ENCODE data around the gene SLIT3. TPM values are rescaled to one million over a fixed set of nuclear protein-coding genes. Genes with fewer than 3 reads are reported as not detected.

Gene SLIT3
- total RNA-seq, 1 donor from 2014 or later = 31.8 TPM

DNA sequence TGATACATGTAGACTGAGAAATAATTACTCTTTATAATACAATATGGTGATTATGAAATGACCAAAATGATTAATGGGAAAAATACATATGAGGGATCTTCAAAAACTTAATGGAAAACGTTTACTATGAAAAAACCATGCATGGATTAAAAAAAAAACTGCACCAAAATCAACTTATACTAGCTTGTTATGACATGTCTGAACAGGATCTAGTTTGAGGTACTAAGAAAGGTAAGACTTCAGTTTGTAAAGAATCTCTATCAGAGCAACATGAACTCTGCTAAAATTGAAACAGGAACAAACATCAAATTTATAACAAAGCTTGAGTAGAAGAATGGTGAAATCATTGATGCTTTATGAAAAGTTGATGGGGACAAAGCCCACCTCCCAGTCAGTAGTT lies 178.0 kb downstream of the SLIT3 start:
- Mint-ChIP-seq H3K9me3 (ENCODE audit: unreplicated experiment) (no peaks in the 10 kb centered on the region), H3K27ac (ENCODE audit: unreplicated experiment) (no peak overlapping the region), H3K27me3 (ENCODE audit: unreplicated experiment) (no peaks in the 10 kb centered on the region), H3K36me3 (ENCODE audit: unreplicated experiment) (peaks cover 3% of the 10 kb centered on the region), H3K4me1 (ENCODE audit: unreplicated experiment) (no peaks in the 10 kb centered on the region), H3K4me3 (ENCODE audit: unreplicated experiment) (no peak overlapping the region)
- TF ChIP-seq, protein P1, sequence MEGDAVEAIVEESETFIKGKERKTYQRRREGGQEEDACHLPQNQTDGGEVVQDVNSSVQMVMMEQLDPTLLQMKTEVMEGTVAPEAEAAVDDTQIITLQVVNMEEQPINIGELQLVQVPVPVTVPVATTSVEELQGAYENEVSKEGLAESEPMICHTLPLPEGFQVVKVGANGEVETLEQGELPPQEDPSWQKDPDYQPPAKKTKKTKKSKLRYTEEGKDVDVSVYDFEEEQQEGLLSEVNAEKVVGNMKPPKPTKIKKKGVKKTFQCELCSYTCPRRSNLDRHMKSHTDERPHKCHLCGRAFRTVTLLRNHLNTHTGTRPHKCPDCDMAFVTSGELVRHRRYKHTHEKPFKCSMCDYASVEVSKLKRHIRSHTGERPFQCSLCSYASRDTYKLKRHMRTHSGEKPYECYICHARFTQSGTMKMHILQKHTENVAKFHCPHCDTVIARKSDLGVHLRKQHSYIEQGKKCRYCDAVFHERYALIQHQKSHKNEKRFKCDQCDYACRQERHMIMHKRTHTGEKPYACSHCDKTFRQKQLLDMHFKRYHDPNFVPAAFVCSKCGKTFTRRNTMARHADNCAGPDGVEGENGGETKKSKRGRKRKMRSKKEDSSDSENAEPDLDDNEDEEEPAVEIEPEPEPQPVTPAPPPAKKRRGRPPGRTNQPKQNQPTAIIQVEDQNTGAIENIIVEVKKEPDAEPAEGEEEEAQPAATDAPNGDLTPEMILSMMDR (IDR thresholded peaks at IDR 0.05) = no peak
- no peak for DNase-seq (ENCODE audit: extremely low spot score, unreplicated experiment)

DNA sequence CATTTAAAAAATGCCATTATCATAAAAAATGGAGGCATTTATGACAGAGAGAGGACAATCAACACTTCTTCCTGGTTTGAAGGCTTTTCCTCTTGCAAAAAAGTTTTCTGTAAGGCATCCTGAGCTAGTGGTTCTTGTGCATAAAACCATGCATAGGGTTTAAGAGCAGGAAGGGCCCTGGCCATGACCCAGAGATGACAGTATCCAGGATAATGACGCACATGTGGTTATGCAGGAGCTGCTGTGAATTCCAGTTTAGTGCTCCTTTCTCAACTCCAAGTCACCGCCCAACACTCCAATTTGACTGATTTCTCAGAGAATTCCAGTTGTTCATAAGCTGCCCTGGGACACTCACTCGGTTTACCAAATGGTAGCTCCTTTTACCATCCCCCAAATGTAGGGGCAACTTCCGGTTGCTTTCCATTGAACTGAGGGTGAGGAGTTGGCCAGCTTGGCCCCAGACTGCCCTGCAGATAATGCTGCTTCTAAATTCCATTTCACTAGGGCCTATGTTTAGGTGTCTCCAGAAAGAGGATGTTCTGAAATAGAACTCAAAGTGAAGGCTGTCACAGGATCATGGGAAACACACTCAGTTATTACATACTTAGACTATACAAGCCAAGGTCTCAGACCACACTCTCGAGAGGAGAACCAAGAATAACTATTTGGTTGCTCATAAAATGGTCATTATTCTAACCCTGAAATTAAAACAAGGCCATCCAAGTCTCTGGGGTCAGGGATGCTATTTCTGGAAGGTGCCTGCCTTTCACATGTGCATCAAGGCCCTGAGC lies 179.1 kb downstream of the SLIT3 start:
- H3K27ac Mint-ChIP-seq (ENCODE audit: unreplicated experiment) = no peak overlapping the region
- H3K36me3 Mint-ChIP-seq (ENCODE audit: unreplicated experiment) = peaks cover 3% of the 10 kb centered on the region
- no peaks in the 10 kb centered on the region for H3K9me3 Mint-ChIP-seq (ENCODE audit: unreplicated experiment)
- no peaks in the 10 kb centered on the region for H3K27me3 Mint-ChIP-seq (ENCODE audit: unreplicated experiment)
- no peaks in the 10 kb centered on the region for H3K4me1 Mint-ChIP-seq (ENCODE audit: unreplicated experiment)
- DNase-seq (ENCODE audit: extremely low spot score, unreplicated experiment) = no peak
- TF ChIP-seq, protein P1 (IDR thresholded peaks at IDR 0.05) = no peak
- H3K4me3 Mint-ChIP-seq (ENCODE audit: unreplicated experiment) = no peak overlapping the region

- DNase-seq (ENCODE audit: extremely low spot score, unreplicated experiment) = no peak
- Mint-ChIP-seq H3K27ac (ENCODE audit: unreplicated experiment) (no peak overlapping the region), H3K4me1 (ENCODE audit: unreplicated experiment) (no peaks in the 10 kb centered on the region), H3K4me3 (ENCODE audit: unreplicated experiment) (no peak overlapping the region), H3K9me3 (ENCODE audit: unreplicated experiment) (no peaks in the 10 kb centered on the region), H3K36me3 (ENCODE audit: unreplicated experiment) (peaks cover 3% of the 10 kb centered on the region), H3K27me3 (ENCODE audit: unreplicated experiment) (no peaks in the 10 kb centered on the region)
- TF ChIP-seq, protein P1 (IDR thresholded peaks at IDR 0.05) = no peak
Observed at GRCh38 chr5:169119288-169120048, 181.5 kb downstream of the SLIT3 start.

GRCh38 chr5:169116961-169117461 lies 183.9 kb downstream of the SLIT3 start:
- DNase-seq (ENCODE audit: extremely low spot score, unreplicated experiment) = no peak
- no peaks in the 10 kb centered on the region for H3K9me3 Mint-ChIP-seq (ENCODE audit: unreplicated experiment)
- no peaks in the 10 kb centered on the region for H3K4me1 Mint-ChIP-seq (ENCODE audit: unreplicated experiment)
- no peaks in the 10 kb centered on the region for H3K36me3 Mint-ChIP-seq (ENCODE audit: unreplicated experiment)
- H3K27ac Mint-ChIP-seq (ENCODE audit: unreplicated experiment) = no peak overlapping the region
- TF ChIP-seq, protein P1 (IDR thresholded peaks at IDR 0.05) = peak; percentile 26
- H3K4me3 Mint-ChIP-seq (ENCODE audit: unreplicated experiment) = no peak overlapping the region
- H3K27me3 Mint-ChIP-seq (ENCODE audit: unreplicated experiment) = no peaks in the 10 kb centered on the region
